MCF 10A (cell line): ENCODE data around the gene MGAT5B. TPM values are rescaled to one million over a fixed set of nuclear protein-coding genes. Genes with fewer than 3 reads are reported as not detected.

Experiments used
- BruUV-seq: library from RNA; stranded (reverse); fragments of 400-500 nt; replicated peaks from 2 replicates; lab custom pipeline; 2021; lab: Mats Ljungman, UMichigan
- CTCF ChIA-PET: fragments of 300-600 bp; sonication (Branson Sonifier 250); formaldehyde crosslinking; extraction: SDS; loops from one replicate; lab custom pipeline; 2021; ENCODE audit warnings: antibody characterized with exemption, inconsistent platforms; lab: Yijun Ruan, JAX
- POLR2A ChIA-PET: fragments of 300-600, 350-650 bp; sonication (Branson Sonifier 250); formaldehyde crosslinking; extraction: SDS; loops from one replicate; lab custom pipeline; 2020; ENCODE audit warnings: antibody characterized with exemption, inconsistent platforms; lab: Yijun Ruan, JAX
- DNase-seq: peaks from one replicate; pipeline ENCODE4 v3.0.0-alpha.2; 2018; ENCODE audit not compliant: unreplicated experiment
- H3K27ac Mint-ChIP-seq: one replicate; pipeline ENCODE4 v1.8.0; 2022; ENCODE audit warnings: mild to moderate bottlenecking, low read depth, mixed read lengths; ENCODE audit not compliant: unreplicated experiment
- H3K27me3 Mint-ChIP-seq: one replicate; pipeline ENCODE4 v1.8.0; 2022; ENCODE audit warnings: mixed read lengths; ENCODE audit not compliant: insufficient read depth, unreplicated experiment
- H3K36me3 Mint-ChIP-seq: one replicate; pipeline ENCODE4 v1.8.0; 2022; ENCODE audit warnings: mild to moderate bottlenecking, moderate library complexity, mixed read lengths; ENCODE audit not compliant: insufficient read depth, unreplicated experiment
- H3K4me1 Mint-ChIP-seq: one replicate; pipeline ENCODE4 v1.8.0; 2022; ENCODE audit warnings: mixed read lengths; ENCODE audit not compliant: insufficient read depth, unreplicated experiment
- H3K4me3 Mint-ChIP-seq: one replicate; pipeline ENCODE4 v1.8.0; 2022; ENCODE audit warnings: mild to moderate bottlenecking, moderate library complexity, mixed read lengths; ENCODE audit not compliant: unreplicated experiment
- H3K9me3 Mint-ChIP-seq: one replicate; pipeline ENCODE4 v1.8.0; 2022; ENCODE audit warnings: mixed read lengths; ENCODE audit not compliant: unreplicated experiment
- intact Hi-C: fragments of 100-400 bp; cut with micrococcal nuclease; formaldehyde crosslinking; loops from 2 replicates; pipeline ENCODE4 v1.14.1; 2022
- total RNA-seq: library from RNA; stranded (reverse); gene quantifications from 2 replicates; pipeline ENCODE4 v1.2.3, GENCODE V29; 2022
- TF ChIP-seq, protein P1 (sequence below): fragments of 200-600 bp; IDR thresholded peaks from one replicate; pipeline ENCODE4 v1.8.0; 2022; ENCODE audit warnings: antibody characterized with exemption, mild to moderate bottlenecking; ENCODE audit not compliant: unreplicated experiment

MGAT5B gene
- total RNA-seq, 1 experiment from 2014 or later, result 1.7 TPM

- Mint-ChIP-seq H3K9me3 (peaks cover 4% of the 10 kb centered on the region), H3K36me3 (no peaks in the 10 kb centered on the region), H3K27ac (no peak overlapping the region), H3K4me3 (no peak overlapping the region), H3K4me1 (no peaks in the 10 kb centered on the region), H3K27me3 (no peaks in the 10 kb centered on the region)
- no TSS peak for BruUV-seq
- ChIA-PET CTCF (interaction anchor here (0.5 to 0.6 kb wide), 2 partner anchors 180 to 353 kb away, joined by 3 read pairs; no protein-coding TSS in a partner anchor), POLR2A (interaction anchor here (1.1 kb wide), 1 partner anchor 12 kb away, joined by 3 read pairs; the partner anchor contains the start of gene MGAT5B)
- intact Hi-C loops, result no loop called here
- DNase-seq, result no peak
- TF ChIP-seq, protein P1, sequence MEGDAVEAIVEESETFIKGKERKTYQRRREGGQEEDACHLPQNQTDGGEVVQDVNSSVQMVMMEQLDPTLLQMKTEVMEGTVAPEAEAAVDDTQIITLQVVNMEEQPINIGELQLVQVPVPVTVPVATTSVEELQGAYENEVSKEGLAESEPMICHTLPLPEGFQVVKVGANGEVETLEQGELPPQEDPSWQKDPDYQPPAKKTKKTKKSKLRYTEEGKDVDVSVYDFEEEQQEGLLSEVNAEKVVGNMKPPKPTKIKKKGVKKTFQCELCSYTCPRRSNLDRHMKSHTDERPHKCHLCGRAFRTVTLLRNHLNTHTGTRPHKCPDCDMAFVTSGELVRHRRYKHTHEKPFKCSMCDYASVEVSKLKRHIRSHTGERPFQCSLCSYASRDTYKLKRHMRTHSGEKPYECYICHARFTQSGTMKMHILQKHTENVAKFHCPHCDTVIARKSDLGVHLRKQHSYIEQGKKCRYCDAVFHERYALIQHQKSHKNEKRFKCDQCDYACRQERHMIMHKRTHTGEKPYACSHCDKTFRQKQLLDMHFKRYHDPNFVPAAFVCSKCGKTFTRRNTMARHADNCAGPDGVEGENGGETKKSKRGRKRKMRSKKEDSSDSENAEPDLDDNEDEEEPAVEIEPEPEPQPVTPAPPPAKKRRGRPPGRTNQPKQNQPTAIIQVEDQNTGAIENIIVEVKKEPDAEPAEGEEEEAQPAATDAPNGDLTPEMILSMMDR, result no peak
Observed at GRCh38 chr17:76880268-76880667, 12.1 kb downstream of the MGAT5B start.

DNA sequence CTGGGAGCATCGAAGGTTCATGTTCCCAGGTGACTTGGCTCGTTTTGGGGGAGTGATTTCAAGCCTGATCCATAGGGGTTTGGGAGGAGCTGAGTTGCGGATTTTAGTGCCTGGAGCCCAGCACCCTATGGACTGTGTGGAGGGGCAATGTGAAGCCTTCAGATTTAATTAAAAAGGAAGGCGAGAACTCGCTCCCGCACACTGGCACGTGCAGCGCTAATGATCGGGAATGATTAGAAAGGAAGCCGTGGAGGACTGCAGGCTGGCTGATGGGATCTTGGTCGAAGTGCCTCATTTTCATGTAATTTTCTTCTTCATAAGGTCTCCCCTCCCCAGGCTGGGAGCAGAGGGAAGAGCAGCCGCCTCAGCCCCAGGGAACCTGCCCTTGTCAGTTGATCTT is 12.8 kb downstream of the MGAT5B start:
- no peak overlapping the region for H3K27ac Mint-ChIP-seq
- intact Hi-C loops, result no loop called here
- no peaks in the 10 kb centered on the region for H3K4me1 Mint-ChIP-seq
- ChIA-PET POLR2A (interaction anchor here (1.1 kb wide), 1 partner anchor 12 kb away, joined by 3 read pairs; the partner anchor contains the start of gene MGAT5B), CTCF (interaction anchor here (0.6 kb wide), 1 partner anchor 352 kb away, joined by 3 read pairs; no protein-coding TSS in a partner anchor)
- no peak for DNase-seq
- TF ChIP-seq, protein P1, result no peak
- H3K27me3 Mint-ChIP-seq, result no peaks in the 10 kb centered on the region
- no TSS peak for BruUV-seq
- H3K9me3 Mint-ChIP-seq, result no peaks in the 10 kb centered on the region
- H3K4me3 Mint-ChIP-seq, result no peak overlapping the region
- H3K36me3 Mint-ChIP-seq, result peaks cover 4% of the 10 kb centered on the region

DNA sequence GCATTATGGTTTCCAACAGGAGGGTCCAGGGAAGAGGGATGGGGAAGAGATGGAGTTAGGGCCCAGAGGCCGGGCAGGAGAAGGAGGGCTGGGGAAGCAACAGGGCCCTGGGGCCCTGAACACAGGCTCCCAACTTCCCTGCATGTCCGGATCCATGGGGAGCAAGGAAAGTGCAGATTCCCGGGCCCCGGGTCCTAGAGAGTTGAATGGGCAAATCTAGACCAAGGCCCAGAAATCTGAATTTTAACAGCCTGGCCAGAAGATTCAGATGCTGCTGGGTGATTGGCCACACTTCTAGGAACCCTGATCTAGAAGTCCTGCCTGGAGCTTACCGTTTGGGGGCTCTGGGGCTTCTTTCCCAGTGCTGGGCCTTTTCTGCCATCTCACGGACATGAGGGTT is 13.2 kb downstream of the MGAT5B start:
- TF ChIP-seq, protein P1, result no peak
- no peak for DNase-seq
- CTCF ChIA-PET, result interaction anchor here (0.6 kb wide), 1 partner anchor 66 kb away, joined by 3 read pairs; no protein-coding TSS in a partner anchor
- POLR2A ChIA-PET, result no interaction called here
- Mint-ChIP-seq H3K4me3 (no peak overlapping the region), H3K36me3 (peaks cover 5% of the 10 kb centered on the region), H3K9me3 (no peaks in the 10 kb centered on the region), H3K27ac (no peak overlapping the region), H3K27me3 (no peaks in the 10 kb centered on the region), H3K4me1 (no peaks in the 10 kb centered on the region)
- intact Hi-C loops, result no loop called here
- no TSS peak for BruUV-seq

DNA sequence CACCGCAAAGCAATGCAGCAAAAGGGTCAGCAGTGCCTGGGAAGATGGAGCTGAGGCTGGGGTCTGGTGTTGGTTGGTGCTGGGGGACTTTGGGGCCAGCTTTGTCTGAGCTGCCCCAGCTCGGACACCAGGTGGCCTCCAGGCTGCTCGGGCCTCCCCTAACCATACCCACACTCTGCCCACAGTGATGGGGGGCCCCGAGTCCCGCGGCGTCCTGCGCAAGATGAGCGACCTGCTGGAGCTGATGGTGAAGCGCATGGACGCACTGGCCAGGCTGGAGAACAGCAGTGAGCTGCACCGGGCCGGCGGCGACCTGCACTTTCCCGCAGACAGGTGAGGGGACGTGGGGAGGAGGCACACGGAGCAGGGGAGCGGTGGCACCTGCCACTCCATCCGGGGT is 13.8 kb downstream of the MGAT5B start:
- no peaks in the 10 kb centered on the region for H3K9me3 Mint-ChIP-seq
- H3K27ac Mint-ChIP-seq, result no peak overlapping the region
- H3K36me3 Mint-ChIP-seq, result peaks cover 5% of the 10 kb centered on the region
- intact Hi-C loops, result no loop called here
- no peak overlapping the region for H3K4me3 Mint-ChIP-seq
- TF ChIP-seq, protein P1, result no peak
- CTCF ChIA-PET, result interaction anchor here (0.5 to 0.6 kb wide), 2 partner anchors 66 to 127 kb away, joined by 3 to 4 read pairs; no protein-coding TSS in a partner anchor
- DNase-seq, result no peak
- POLR2A ChIA-PET, result no interaction called here
- no peaks in the 10 kb centered on the region for H3K27me3 Mint-ChIP-seq
- no peaks in the 10 kb centered on the region for H3K4me1 Mint-ChIP-seq
- no TSS peak for BruUV-seq
